ENCODE measurements around the gene B3GALT5. TPM values are rescaled to one million over a fixed set of nuclear protein-coding genes. Genes with fewer than 3 reads are reported as not detected.

B3GALT5 gene
- total RNA-seq, 1 experiment from 2014 or later, result 0.76 TPM

- Histone ChIP-seq H3K4me1 (replicated peaks) (no peaks in the 10 kb centered on the region), H3K27me3 (replicated peaks) (0 out of 2 replicates have a peak, but pooled peaks cover 2% of the 10 kb centered on the region), H3K36me3 (no peaks in the 10 kb centered on the region), H3K4me3 (no peak overlapping the region), H3K9me3 (replicated peaks) (no peaks in the 10 kb centered on the region), H3K27ac (no peak overlapping the region)
- no peak for DNase-seq (ENCODE audit: low read depth in 1 of 2, low spot score in 2 of 2)
Measured at GRCh38 chr21:39620856-39621255, 8.1 kb downstream of the B3GALT5 start.

GRCh38 chr21:39625211-39625895, 12.6 kb downstream of the B3GALT5 start:
- no peak for DNase-seq (ENCODE audit: low read depth in 1 of 2, low spot score in 2 of 2)
- H3K27ac ChIP-seq, result no peak overlapping the region
- no peaks in the 10 kb centered on the region for H3K9me3 ChIP-seq (replicated peaks)
- peaks cover 7% of the 10 kb centered on the region for H3K4me1 ChIP-seq (replicated peaks)
- H3K27me3 ChIP-seq (replicated peaks), result no peaks in the 10 kb centered on the region
- no peak overlapping the region for H3K4me3 ChIP-seq
- no peaks in the 10 kb centered on the region for H3K36me3 ChIP-seq

DNA sequence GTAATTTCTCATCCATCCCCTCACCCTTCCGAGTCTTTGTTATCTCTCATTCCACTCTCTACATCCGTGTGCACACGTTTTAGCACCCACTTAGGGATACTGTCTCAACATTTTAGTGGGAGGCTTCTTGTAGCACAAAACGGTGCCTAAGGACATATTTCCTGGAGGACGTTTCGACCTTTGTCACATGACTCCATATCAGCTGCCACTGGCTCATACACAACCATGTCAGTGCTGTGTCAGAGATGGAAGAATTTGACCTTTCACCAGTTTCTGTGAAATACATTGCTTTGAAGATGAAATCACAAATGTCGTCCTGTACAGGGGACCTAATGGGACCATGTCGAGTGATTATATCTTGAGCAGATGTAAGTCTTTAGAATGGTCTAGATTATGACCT, 15.6 kb downstream of the B3GALT5 start:
- Histone ChIP-seq H3K4me3 (no peak overlapping the region), H3K27me3 (replicated peaks) (no peaks in the 10 kb centered on the region), H3K9me3 (replicated peaks) (no peaks in the 10 kb centered on the region), H3K36me3 (no peaks in the 10 kb centered on the region), H3K27ac (no peak overlapping the region), H3K4me1 (replicated peaks) (peaks cover 34% of the 10 kb centered on the region)
- DNase-seq (ENCODE audit: low read depth in 1 of 2, low spot score in 2 of 2), result no peak

DNA sequence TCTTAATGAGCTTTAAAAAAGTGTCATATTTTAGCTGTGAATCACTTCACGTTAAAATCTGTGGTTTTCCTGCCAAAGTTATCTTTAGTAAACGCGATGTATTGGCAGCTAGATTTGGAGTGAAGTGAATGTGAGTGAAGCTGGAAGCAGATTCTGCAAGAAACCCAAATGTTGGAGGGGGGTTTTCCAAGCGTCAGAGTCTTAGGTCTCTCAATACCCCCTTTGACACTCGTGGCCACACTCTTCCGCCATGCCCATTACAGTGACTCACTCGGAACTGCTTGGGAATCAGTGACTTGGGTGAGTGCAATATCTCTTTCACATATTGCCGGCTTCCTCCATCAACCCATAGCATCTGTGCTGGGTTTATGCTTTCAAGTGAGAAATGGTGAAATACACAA, 17.5 kb downstream of the B3GALT5 start:
- Histone ChIP-seq H3K4me1 (replicated peaks) (peaks cover 52% of the 10 kb centered on the region), H3K9me3 (replicated peaks) (no peaks in the 10 kb centered on the region), H3K4me3 (peak overlapping the region; percentile 7), H3K27ac (peak overlapping the region; percentile 61), H3K27me3 (replicated peaks) (no peaks in the 10 kb centered on the region), H3K36me3 (no peaks in the 10 kb centered on the region)
- DNase-seq (ENCODE audit: low read depth in 1 of 2, low spot score in 2 of 2), result peak; percentile 59 to 67

GRCh38 chr21:39630827-39631226, 18.1 kb downstream of the B3GALT5 start:
- no peak for DNase-seq (ENCODE audit: low read depth in 1 of 2, low spot score in 2 of 2)
- Histone ChIP-seq H3K27me3 (replicated peaks) (no peaks in the 10 kb centered on the region), H3K4me3 (peak overlapping the region; percentile 7), H3K36me3 (no peaks in the 10 kb centered on the region), H3K27ac (peak overlapping the region; percentile 61), H3K4me1 (replicated peaks) (peaks cover 58% of the 10 kb centered on the region), H3K9me3 (replicated peaks) (no peaks in the 10 kb centered on the region)

DNA sequence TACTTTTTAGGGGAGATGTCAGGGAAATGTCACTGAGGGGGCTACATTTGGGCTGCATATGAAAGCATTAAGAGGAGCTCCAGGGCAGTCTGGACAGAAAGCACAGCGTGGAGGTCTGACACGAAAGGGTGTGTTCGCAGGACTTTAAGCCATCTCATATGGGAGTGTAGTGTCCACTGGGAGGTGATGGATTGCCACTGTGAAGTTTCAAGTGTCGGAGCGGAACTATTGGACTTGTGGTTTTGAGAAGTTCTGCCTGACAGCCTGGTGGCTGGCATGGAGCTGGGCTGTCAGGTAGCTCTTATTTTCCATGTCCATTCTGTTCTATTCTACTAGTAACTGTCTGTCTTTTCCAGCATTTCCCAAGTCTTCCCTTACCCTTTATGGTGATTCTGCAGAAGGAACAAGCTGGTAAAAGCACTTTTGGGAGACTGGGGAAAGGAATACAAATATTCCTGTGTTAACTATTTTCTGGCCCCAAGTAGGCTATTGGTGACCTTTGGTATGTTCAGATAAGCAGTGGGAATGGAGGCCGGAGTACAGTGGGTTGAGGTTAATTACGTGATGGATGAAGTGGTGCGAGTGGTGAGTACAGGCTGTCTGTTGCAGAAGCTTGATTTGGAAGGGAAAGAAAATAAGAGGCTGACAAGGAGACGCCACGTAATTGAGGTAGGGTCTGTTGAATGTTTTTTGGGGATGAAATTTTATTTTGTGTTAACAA, 19.3 kb downstream of the B3GALT5 start:
- Histone ChIP-seq H3K27me3 (replicated peaks) (no peaks in the 10 kb centered on the region), H3K36me3 (no peaks in the 10 kb centered on the region), H3K27ac (no peak overlapping the region), H3K4me1 (replicated peaks) (peaks cover 58% of the 10 kb centered on the region), H3K4me3 (no peak overlapping the region), H3K9me3 (replicated peaks) (no peaks in the 10 kb centered on the region)
- no peak for DNase-seq (ENCODE audit: low read depth in 1 of 2, low spot score in 2 of 2)

GRCh38 chr21:39632796-39633442, 20.2 kb downstream of the B3GALT5 start:
- H3K9me3 ChIP-seq (replicated peaks), result no peaks in the 10 kb centered on the region
- no peaks in the 10 kb centered on the region for H3K27me3 ChIP-seq (replicated peaks)
- H3K36me3 ChIP-seq, result no peaks in the 10 kb centered on the region
- peak in 1 of 2 experiments; percentile 62 for DNase-seq (ENCODE audit: low read depth in 1 of 2, low spot score in 2 of 2)
- H3K4me3 ChIP-seq, result no peak overlapping the region
- peaks cover 58% of the 10 kb centered on the region for H3K4me1 ChIP-seq (replicated peaks)
- H3K27ac ChIP-seq, result peak overlapping the region; percentile 89

DNA sequence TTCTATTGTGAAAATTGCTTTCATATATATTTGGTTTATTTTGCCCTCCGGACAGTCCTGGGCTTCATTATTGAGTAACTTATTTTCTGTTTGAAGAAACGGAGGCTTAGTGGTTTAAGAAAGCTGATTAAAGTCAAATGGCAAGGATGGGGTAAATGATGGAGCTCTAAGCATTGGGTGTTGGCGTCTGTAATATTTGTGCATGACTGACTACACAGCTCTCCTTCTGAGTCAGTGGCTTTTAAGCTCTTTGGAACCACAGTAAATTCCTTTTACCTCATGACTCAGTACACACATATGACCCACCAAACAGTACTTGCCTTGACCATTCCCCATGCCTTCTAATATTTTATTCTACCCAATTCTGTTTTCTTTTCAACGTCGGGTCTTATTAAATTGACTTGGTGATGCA, 21.0 kb downstream of the B3GALT5 start:
- H3K27me3 ChIP-seq (replicated peaks), result no peaks in the 10 kb centered on the region
- no peaks in the 10 kb centered on the region for H3K9me3 ChIP-seq (replicated peaks)
- peak overlapping the region; percentile 89 for H3K27ac ChIP-seq
- peak; percentile 64 to 74 for DNase-seq (ENCODE audit: low read depth in 1 of 2, low spot score in 2 of 2)
- H3K4me3 ChIP-seq, result no peak overlapping the region
- H3K36me3 ChIP-seq, result no peaks in the 10 kb centered on the region
- H3K4me1 ChIP-seq (replicated peaks), result peaks cover 66% of the 10 kb centered on the region

- no peaks in the 10 kb centered on the region for H3K27me3 ChIP-seq (replicated peaks)
- no peak overlapping the region for H3K4me3 ChIP-seq
- no peaks in the 10 kb centered on the region for H3K9me3 ChIP-seq (replicated peaks)
- DNase-seq (ENCODE audit: low read depth in 1 of 2, low spot score in 2 of 2), result no peak
- H3K27ac ChIP-seq, result peak overlapping the region; percentile 89
- H3K36me3 ChIP-seq, result no peaks in the 10 kb centered on the region
- peaks cover 69% of the 10 kb centered on the region for H3K4me1 ChIP-seq (replicated peaks)
Measured at GRCh38 chr21:39634507-39634906, 21.8 kb downstream of the B3GALT5 start.

DNA sequence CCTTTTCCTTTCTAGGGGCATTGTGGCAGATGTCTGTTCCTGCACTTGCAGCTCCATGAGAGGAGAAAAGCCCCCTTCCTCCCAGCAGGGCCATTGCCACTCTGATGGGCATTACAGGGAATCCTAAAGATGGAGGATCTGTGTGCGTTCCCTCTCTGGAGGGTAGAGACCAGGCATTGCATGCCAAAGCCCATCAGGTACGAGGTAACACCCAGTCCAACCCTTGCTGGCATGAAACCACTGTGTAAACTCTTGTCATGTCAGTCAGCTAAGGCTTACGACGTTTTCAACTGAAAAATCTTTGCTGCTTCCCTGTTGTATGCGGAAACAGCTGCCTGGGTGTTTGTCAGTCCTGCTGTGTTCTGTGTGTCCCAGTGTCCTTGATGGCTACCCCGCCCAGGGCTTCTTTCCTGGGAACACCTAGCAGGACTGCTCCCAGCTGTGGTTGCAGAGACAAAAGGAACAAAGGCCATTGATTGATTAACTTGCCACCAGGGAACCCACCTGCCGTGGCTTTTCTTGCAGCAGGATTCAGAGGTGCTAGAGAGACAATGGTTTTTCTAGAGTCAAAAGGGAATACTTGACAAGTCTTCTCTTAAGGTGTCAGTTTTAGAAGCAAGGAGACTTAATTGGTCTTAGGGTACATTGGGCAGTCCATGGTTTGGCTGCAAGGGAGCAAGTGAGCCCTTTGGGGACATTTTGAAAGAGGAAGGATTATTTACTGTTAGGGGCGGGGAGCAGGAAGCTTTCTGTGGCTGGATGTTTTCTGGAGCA, 24.6 kb downstream of the B3GALT5 start:
- Histone ChIP-seq H3K27ac (no peak overlapping the region), H3K4me1 (replicated peaks) (peaks cover 46% of the 10 kb centered on the region), H3K36me3 (no peaks in the 10 kb centered on the region), H3K27me3 (replicated peaks) (no peaks in the 10 kb centered on the region), H3K4me3 (no peak overlapping the region), H3K9me3 (replicated peaks) (no peaks in the 10 kb centered on the region)
- no peak for DNase-seq (ENCODE audit: low read depth in 1 of 2, low spot score in 2 of 2)

DNA sequence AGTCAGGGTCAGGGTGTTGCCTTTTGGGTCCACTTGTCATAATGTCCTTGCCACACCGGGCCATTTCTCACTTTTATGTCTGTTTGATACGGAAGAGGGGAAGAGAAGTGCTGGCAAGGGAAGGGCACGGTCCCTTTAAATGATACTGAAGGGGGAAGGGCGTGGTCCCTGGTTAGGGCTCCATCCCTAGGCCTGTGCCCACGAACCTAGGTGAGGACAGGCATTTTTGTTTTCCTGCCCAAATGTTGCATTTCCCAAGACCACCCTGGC, 25.2 kb downstream of the B3GALT5 start:
- H3K4me3 ChIP-seq, result no peak overlapping the region
- no peak for DNase-seq (ENCODE audit: low read depth in 1 of 2, low spot score in 2 of 2)
- peaks cover 42% of the 10 kb centered on the region for H3K4me1 ChIP-seq (replicated peaks)

GRCh38 chr21:39638281-39638680, 25.5 kb downstream of the B3GALT5 start:
- no peaks in the 10 kb centered on the region for H3K9me3 ChIP-seq (replicated peaks)
- no peaks in the 10 kb centered on the region for H3K36me3 ChIP-seq
- no peak overlapping the region for H3K27ac ChIP-seq
- H3K4me1 ChIP-seq (replicated peaks), result peaks cover 38% of the 10 kb centered on the region
- no peaks in the 10 kb centered on the region for H3K27me3 ChIP-seq (replicated peaks)
- no peak overlapping the region for H3K4me3 ChIP-seq
- DNase-seq (ENCODE audit: low read depth in 1 of 2, low spot score in 2 of 2), result no peak

More for the DNA sequence above, 25.2 kb downstream of the B3GALT5 start:
- H3K9me3 ChIP-seq (replicated peaks), result no peaks in the 10 kb centered on the region
- no peaks in the 10 kb centered on the region for H3K27me3 ChIP-seq (replicated peaks)
- H3K27ac ChIP-seq, result no peak overlapping the region
- H3K36me3 ChIP-seq, result no peaks in the 10 kb centered on the region

- H3K27me3 ChIP-seq (replicated peaks), result no peaks in the 10 kb centered on the region
- peaks cover 13% of the 10 kb centered on the region for H3K4me1 ChIP-seq (replicated peaks)
- no peaks in the 10 kb centered on the region for H3K9me3 ChIP-seq (replicated peaks)
- no peak for DNase-seq (ENCODE audit: low read depth in 1 of 2, low spot score in 2 of 2)
- no peak overlapping the region for H3K4me3 ChIP-seq
- no peaks in the 10 kb centered on the region for H3K36me3 ChIP-seq
- no peak overlapping the region for H3K27ac ChIP-seq
Measured at GRCh38 chr21:39640754-39641153, 28.0 kb downstream of the B3GALT5 start.

Measured in SJSA1 (cell line).